Activated CD4-positive, alpha-beta memory T cell treated with anti-CD3 and anti-CD28 coated beads, Interleukin-2, amount 10 ng/mL, durations not matched to agents 7 days and 5 days (primary cell): Measurements from ENCODE around the gene IQSEC3. TPM values are rescaled to one million over a fixed set of nuclear protein-coding genes. Genes with fewer than 3 reads are reported as not detected.

Source experiments
- CTCF ChIA-PET: fragments of 350-600 bp; sonication (Branson Sonifier 250); formaldehyde crosslinking; loops from one replicate; lab custom pipeline; 2021; ENCODE audit warnings: antibody characterized with exemption, inconsistent platforms; lab: Charles Lee
- POLR2A ChIA-PET: fragments of 350-600 bp; sonication (Branson Sonifier 250); formaldehyde crosslinking; loops from one replicate; lab custom pipeline; 2021; ENCODE audit warnings: antibody characterized with exemption; lab: Charles Lee
- DNase-seq: peaks from one replicate; pipeline ENCODE4 v3.0.0-alpha.2; 2020
- H3K27ac Mint-ChIP-seq: one replicate; pipeline ENCODE4 v1.8.0; 2021; ENCODE audit warnings: mild to moderate bottlenecking, mixed read lengths
- H3K27me3 Mint-ChIP-seq: one replicate; pipeline ENCODE4 v1.8.0; 2021; ENCODE audit warnings: mixed read lengths
- H3K36me3 Mint-ChIP-seq: one replicate; pipeline ENCODE4 v1.8.0; 2021; ENCODE audit warnings: low read depth, mixed read lengths
- H3K4me1 Mint-ChIP-seq: one replicate; pipeline ENCODE4 v1.8.0; 2021; ENCODE audit warnings: mixed read lengths
- H3K4me3 Mint-ChIP-seq: one replicate; pipeline ENCODE4 v1.8.0; 2021; ENCODE audit warnings: mild to moderate bottlenecking, mixed read lengths
- H3K9me3 Mint-ChIP-seq: one replicate; pipeline ENCODE4 v1.8.0; 2021; ENCODE audit warnings: mixed read lengths
- total RNA-seq, 2 experiments: library from RNA; stranded (reverse); gene quantifications; one replicate each; pipeline ENCODE4 v1.2.3, GENCODE V29; 2021

The IQSEC3 gene
- total RNA-seq, 2 experiments from 2014 or later: 0.10 to 0.33 TPM

DNA sequence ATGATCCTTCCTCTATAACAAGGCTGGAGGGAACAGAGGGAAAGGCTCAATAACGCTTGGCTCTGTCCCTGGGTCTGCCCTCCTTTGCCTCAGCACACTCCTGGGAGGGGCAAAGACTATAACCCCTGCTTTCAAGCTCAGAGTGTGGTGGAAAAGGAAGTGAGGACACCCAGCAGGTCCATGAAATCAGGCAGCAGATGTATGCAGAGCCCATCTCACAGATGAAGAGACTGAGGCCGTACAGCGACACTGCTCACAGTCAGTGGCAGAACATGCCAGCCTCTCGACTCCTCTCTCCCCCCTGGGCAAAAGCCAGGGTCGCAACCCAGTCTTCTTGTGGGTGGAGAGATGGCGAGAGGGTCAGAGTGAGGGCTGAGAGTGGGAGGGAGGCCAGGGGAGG, 107.6 kb downstream of the IQSEC3 start:
- ChIA-PET POLR2A (no interaction called here), CTCF (no interaction called here)
- no peaks in the 10 kb centered on the region for H3K36me3 Mint-ChIP-seq
- no peak overlapping the region for H3K27ac Mint-ChIP-seq
- DNase-seq: no peak
- H3K27me3 Mint-ChIP-seq: no peaks in the 10 kb centered on the region
- H3K4me3 Mint-ChIP-seq: no peak overlapping the region
- H3K4me1 Mint-ChIP-seq: peaks cover 3% of the 10 kb centered on the region
- no peaks in the 10 kb centered on the region for H3K9me3 Mint-ChIP-seq

DNA sequence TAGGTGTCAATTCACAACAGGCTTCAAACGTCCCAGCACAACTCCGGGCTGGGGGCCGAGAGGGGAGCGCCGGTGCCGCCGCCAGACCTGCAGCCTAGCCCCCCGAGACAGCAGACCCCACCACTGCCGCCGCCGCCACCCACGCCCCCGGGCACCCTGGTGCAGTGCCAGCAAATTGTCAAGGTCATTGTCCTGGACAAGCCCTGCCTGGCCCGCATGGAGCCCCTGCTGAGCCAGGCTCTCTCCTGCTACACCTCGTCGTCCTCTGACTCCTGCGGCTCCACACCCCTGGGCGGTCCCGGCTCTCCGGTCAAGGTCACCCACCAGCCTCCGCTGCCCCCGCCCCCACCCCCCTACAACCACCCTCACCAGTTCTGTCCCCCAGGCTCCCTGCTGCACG, 108.0 kb downstream of the IQSEC3 start:
- no peaks in the 10 kb centered on the region for H3K27me3 Mint-ChIP-seq
- H3K4me3 Mint-ChIP-seq: no peak overlapping the region
- no peaks in the 10 kb centered on the region for H3K4me1 Mint-ChIP-seq
- ChIA-PET CTCF (no interaction called here), POLR2A (no interaction called here)
- no peak for DNase-seq
- no peaks in the 10 kb centered on the region for H3K36me3 Mint-ChIP-seq
- H3K9me3 Mint-ChIP-seq: no peaks in the 10 kb centered on the region
- no peak overlapping the region for H3K27ac Mint-ChIP-seq

DNA sequence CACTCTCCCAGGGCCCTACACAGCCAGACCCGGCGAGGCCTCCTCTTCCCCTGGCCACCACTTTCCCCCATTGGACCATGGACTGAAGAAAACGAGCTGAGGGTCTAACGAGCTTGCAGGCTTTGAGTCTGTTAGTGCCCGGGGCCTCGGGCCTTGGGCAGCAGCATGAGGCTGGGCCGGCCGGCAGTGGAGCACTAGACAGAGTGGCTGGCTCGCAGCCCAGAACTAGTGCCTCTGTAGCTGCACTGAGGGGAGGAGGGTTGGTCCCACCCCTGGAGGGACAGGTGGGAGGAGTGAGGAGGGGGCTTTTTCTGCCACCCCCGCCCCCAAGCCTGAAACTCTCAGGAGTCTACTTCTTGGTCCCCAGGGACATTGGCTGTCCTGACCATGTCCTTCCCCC, 108.7 kb downstream of the IQSEC3 start:
- H3K4me1 Mint-ChIP-seq: peaks cover 4% of the 10 kb centered on the region
- no peaks in the 10 kb centered on the region for H3K36me3 Mint-ChIP-seq
- no peak overlapping the region for H3K4me3 Mint-ChIP-seq
- H3K9me3 Mint-ChIP-seq: no peaks in the 10 kb centered on the region
- CTCF ChIA-PET: no interaction called here
- POLR2A ChIA-PET: no interaction called here
- H3K27ac Mint-ChIP-seq: no peak overlapping the region
- no peak for DNase-seq
- H3K27me3 Mint-ChIP-seq: no peaks in the 10 kb centered on the region

DNA sequence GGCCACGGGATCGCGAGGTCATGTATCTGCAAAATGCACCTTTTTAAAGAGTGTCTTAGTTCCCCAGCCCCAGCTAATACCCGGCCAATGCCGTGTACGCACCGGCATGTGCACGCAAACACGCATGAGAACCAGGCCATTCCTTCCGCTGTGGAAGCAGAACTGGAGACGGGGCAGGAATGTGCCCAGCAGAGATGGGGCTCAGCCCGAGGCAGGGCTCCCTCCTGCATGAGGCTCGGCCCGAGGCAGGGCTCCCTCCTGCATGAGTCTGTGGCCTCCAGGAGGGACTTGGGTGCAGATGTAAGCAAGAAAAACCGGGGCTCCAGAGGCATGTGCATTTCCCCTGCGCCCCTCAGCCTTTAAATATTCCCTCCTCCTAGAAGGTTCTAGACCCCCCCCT, 109.2 kb downstream of the IQSEC3 start:
- POLR2A ChIA-PET: no interaction called here
- CTCF ChIA-PET: no interaction called here
- H3K27ac Mint-ChIP-seq: no peak overlapping the region

DNA sequence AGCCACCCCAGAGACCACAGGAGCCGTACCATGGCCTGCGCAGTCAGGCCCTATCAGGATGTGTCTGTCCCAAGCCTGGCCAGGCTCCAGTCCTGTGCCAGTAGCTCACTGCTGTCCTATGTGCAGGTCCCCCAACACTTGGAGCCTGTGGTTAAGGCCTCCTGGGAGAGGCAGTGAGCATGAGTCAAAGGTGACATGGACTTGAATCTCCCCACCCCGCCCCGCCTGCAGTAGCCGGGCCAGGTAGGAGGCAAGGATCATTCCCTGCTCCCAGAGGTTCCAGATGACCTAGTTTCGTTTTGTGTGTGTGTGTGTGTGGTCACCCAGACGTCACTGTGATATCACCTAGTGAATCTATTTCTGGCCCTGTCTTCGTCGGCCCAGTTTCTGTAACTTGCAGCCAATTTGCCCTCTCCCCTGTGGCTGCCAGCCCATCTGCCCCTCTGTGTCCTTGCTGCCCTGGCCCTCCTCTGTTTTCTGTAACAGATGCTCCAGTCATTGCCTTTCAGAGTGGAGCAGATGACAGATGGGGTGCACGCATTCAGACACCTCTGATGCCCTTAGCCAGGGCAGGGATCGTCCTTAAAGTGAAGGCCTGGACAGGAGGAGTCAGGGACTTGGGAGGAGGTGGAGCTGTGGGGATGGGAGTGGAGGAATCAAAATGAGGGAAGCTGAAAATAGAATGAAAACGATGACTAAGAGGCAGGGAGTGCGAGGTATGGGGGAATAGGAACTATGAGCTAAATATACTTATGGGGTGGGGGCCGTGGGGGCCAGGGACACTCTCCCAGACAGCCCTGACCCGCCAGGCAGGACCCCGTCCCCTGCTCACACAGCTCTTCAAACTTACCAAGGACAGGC, 110.0 kb downstream of the IQSEC3 start:
- no peak for DNase-seq
- CTCF ChIA-PET: interaction anchor here (1.2 kb wide), 1 partner anchor 10 kb away, joined by 3 read pairs; no protein-coding TSS in a partner anchor
- H3K27ac Mint-ChIP-seq: no peak overlapping the region

More for the DNA sequence above, 109.2 kb downstream of the IQSEC3 start:
- Mint-ChIP-seq H3K36me3 (no peaks in the 10 kb centered on the region), H3K9me3 (no peaks in the 10 kb centered on the region), H3K4me1 (peaks cover 9% of the 10 kb centered on the region), H3K27me3 (no peaks in the 10 kb centered on the region), H3K4me3 (no peak overlapping the region)
- no peak for DNase-seq

DNA sequence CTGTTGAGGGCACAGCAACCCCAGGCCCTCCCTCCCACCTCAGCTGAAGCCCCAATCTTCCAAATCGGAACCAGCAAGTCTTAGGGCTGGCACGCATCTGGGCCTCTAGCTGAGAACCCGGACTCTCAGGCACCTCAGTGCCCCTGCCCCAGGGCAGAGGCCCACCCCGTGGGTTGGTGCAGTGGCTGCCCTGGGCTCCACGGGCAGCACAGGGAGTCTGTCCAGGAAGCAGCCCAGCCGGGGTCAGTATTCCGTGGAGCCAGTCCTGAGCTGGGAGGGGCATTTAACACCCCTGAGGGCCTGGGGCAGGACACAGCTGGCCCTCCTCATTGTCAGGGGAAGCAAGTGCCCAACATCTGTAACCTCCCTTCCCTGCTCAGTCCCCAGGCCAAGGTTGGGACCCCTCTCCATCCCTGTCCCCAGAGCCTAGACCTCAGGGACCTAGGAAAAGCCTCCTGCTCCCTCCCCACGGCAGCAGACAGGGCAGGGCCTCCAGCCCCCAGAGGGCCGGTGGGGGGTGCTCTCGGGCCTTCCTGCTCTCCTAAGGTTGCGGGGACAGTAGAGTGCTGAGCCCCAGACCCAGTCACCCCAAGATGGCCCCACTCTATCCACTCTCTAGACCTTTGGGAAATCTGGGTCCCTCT, 110.9 kb downstream of the IQSEC3 start:
- H3K36me3 Mint-ChIP-seq: no peaks in the 10 kb centered on the region

More for the DNA sequence above, 110.0 kb downstream of the IQSEC3 start:
- Mint-ChIP-seq H3K4me3 (no peak overlapping the region), H3K9me3 (no peaks in the 10 kb centered on the region), H3K27me3 (no peaks in the 10 kb centered on the region), H3K36me3 (no peaks in the 10 kb centered on the region), H3K4me1 (peaks cover 10% of the 10 kb centered on the region)
- POLR2A ChIA-PET: no interaction called here

DNA sequence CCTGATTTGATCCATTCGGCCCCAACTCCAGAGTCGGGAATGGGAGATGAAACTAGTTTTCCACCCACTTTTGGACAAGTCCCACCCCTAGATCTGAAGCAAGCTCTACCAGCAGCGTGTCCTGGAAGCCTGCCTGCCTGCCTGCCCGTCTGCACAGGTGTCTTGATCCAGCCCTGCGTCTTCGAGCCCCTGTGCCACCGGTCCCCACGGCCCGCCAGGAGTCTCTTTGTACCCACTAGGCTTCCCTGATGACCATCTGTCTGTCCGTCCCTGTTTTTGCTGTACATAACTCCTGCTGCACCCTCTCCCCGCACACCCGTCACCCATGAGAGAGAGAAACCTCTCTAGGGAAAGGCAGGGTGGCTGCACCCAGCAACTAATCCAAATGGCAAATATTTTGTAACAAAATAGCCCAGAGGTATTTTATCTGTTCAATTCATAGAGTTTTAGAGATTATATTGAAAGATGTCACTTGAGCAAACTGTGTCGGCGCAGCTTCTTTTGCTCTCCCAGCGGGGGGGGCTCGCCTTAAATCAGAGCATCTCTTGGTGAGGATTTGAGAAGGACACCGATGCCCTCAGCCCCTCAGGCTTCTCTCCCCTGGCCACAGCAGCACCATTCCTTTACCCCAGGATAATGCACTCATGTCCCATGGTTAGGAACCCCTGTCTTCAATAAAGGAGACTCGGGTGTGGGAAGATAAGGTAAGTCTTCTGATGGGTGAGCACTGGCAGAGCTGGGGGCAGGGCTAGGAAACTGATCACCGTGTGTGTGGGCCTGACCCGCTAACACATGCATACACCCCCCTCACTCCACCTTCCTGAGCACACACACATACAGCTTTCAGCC, 111.6 kb downstream of the IQSEC3 start:
- no peaks in the 10 kb centered on the region for H3K9me3 Mint-ChIP-seq
- H3K27me3 Mint-ChIP-seq: peaks cover 3% of the 10 kb centered on the region
- H3K4me3 Mint-ChIP-seq: no peak overlapping the region
- H3K4me1 Mint-ChIP-seq: peaks cover 10% of the 10 kb centered on the region
- H3K27ac Mint-ChIP-seq: no peak overlapping the region
- ChIA-PET CTCF (no interaction called here), POLR2A (no interaction called here)
- DNase-seq: no peak
- H3K36me3 Mint-ChIP-seq: no peaks in the 10 kb centered on the region

More for the DNA sequence above, 110.9 kb downstream of the IQSEC3 start:
- Mint-ChIP-seq H3K27me3 (no peaks in the 10 kb centered on the region), H3K27ac (no peak overlapping the region), H3K4me1 (peaks cover 10% of the 10 kb centered on the region), H3K4me3 (no peak overlapping the region), H3K9me3 (no peaks in the 10 kb centered on the region)
- POLR2A ChIA-PET: no interaction called here
- CTCF ChIA-PET: interaction anchor here (1.2 kb wide), 1 partner anchor 9 kb away, joined by 3 read pairs; no protein-coding TSS in a partner anchor
- DNase-seq: no peak

DNA sequence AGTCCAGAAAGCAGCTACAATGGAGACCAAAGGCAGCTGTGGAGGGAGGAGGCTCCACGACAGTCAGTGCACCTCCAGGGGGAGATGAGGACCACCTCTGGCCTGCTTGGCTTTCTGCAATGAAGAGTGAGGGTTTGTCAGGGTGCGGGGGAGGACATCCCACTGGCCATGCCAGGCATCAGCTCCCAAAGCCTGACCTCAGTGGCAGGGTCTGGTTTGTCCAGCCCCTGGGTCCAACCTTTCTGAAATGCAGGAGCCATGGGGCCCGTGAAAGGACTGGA, 112.2 kb downstream of the IQSEC3 start:
- H3K27me3 Mint-ChIP-seq: peaks cover 5% of the 10 kb centered on the region

DNA sequence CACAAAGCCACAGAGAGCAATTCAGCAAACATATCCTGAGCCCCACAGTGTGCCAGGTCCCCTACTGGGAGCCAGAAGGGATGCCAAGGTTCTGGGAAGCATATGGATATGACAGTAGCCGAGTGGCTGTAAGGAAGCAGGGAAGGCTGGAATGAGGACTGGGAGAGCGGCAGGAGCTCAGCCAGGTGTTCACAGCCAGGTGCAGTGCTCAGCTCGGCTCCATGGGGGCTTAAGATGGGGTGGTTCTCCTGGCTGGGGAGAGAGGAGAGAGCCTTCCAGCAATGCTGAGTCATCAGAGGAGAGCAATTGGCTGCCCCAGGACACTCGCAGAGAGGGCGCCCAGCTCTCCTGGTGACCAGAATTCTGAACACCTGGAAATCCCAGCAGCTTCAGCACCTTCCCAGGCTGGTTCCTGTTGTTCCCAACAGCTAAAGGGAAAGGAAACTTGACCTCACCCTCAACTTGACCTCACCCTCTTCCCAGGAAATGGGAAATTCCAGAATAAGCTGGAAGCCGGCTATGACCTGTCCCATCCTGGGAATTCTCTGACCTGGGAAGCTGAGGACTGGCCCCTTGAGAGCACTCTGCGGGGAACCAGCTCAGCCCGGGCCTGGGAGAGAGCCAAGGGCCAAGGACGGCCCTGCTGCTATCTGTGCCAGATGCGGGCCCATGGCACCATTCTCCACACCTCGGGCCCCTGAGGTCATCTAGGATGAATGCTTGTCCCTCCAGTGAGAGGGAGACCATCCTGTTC, 112.7 kb downstream of the IQSEC3 start:
- peaks cover 10% of the 10 kb centered on the region for H3K4me1 Mint-ChIP-seq
- POLR2A ChIA-PET: no interaction called here
- no peak overlapping the region for H3K27ac Mint-ChIP-seq

More for the DNA sequence above, 112.2 kb downstream of the IQSEC3 start:
- no peak overlapping the region for H3K4me3 Mint-ChIP-seq
- ChIA-PET POLR2A (no interaction called here), CTCF (no interaction called here)
- no peaks in the 10 kb centered on the region for H3K36me3 Mint-ChIP-seq
- H3K27ac Mint-ChIP-seq: no peak overlapping the region
- H3K9me3 Mint-ChIP-seq: no peaks in the 10 kb centered on the region
- peaks cover 10% of the 10 kb centered on the region for H3K4me1 Mint-ChIP-seq
- DNase-seq: no peak

DNA sequence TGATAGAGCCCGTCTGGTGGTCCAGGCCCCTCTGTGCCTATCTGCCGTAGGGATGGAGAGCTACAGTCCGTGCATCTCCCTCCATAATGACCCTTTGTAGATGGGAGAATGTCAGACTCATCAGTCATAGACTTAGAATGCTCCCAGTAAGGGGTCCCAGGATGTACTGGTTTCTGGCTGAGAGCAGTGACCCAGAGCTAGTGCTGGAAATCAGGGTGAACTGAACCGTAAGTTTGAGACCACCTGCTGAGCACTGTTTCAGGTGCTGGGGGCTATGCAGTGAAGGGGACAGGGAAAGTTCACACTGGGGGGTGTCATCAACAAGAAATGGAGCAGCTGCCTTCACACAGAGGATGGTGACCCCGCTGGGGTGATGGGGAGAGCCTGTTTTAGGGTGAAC, 113.3 kb downstream of the IQSEC3 start:
- Mint-ChIP-seq H3K36me3 (no peaks in the 10 kb centered on the region), H3K9me3 (no peaks in the 10 kb centered on the region), H3K4me3 (no peak overlapping the region), H3K27ac (no peak overlapping the region), H3K27me3 (peaks cover 6% of the 10 kb centered on the region), H3K4me1 (peaks cover 10% of the 10 kb centered on the region)
- no peak for DNase-seq
- ChIA-PET POLR2A (no interaction called here), CTCF (interaction anchor here (1.8 kb wide), 1 partner anchor 40 kb away, joined by 4 read pairs; no protein-coding TSS in a partner anchor)

More for the DNA sequence above, 112.7 kb downstream of the IQSEC3 start:
- DNase-seq: no peak
- no peaks in the 10 kb centered on the region for H3K36me3 Mint-ChIP-seq
- CTCF ChIA-PET: no interaction called here
- no peaks in the 10 kb centered on the region for H3K9me3 Mint-ChIP-seq
- H3K27me3 Mint-ChIP-seq: peaks cover 6% of the 10 kb centered on the region
- H3K4me3 Mint-ChIP-seq: no peak overlapping the region

DNA sequence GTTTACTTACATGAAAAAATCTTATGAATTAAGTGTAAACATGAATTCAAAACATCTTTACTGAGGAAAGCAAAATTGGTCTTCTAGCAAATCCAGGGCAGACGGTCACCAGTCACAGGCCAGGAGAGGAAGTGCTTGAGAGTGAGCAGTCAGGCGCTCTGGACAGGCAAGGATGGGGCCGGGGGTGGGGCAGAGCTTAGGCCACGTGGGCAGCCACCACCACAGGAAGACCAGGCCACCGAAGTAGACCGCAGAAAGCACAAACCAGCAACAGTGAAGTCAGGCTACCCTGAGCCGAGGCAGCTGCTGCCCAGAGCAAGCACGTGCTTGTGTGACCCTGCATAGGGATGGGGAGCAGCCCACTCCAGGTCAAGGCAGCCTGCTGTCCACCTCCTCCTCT, 113.9 kb downstream of the IQSEC3 start:
- peak; percentile 28 for DNase-seq
- ChIA-PET POLR2A (no interaction called here), CTCF (interaction anchor here (1.8 kb wide), 1 partner anchor 39 kb away, joined by 4 read pairs; no protein-coding TSS in a partner anchor)
- Mint-ChIP-seq H3K27me3 (peaks cover 6% of the 10 kb centered on the region), H3K9me3 (no peaks in the 10 kb centered on the region), H3K27ac (no peak overlapping the region), H3K4me1 (peaks cover 10% of the 10 kb centered on the region), H3K4me3 (no peak overlapping the region), H3K36me3 (no peaks in the 10 kb centered on the region)

DNA sequence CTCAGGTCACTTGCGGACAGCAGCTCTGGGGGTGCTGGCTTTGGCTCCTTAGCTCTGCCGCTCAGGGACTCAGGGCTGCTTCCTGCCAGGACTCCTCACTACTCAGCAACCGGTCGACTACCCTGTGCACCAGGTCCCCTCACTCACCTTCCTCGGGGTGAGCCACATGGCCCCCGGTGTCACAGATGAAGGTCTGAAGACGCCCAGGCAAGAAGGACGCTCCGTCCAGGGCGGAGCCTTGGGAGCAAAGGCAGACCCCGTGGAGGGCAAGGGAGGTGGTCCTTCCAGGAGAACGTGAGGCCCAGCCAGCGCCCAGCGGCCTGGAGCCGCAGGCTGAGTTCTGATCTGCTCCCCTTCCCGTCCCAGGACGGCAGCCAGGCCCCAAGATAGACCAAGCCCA, 115.4 kb downstream of the IQSEC3 start:
- CTCF ChIA-PET: interaction anchor here (1.8 kb wide), 1 partner anchor 38 kb away, joined by 4 read pairs; no protein-coding TSS in a partner anchor
- no peak overlapping the region for H3K4me3 Mint-ChIP-seq

More for the DNA sequence above, 115.4 kb downstream of the IQSEC3 start:
- Mint-ChIP-seq H3K27ac (no peak overlapping the region), H3K27me3 (peaks cover 8% of the 10 kb centered on the region), H3K9me3 (no peaks in the 10 kb centered on the region), H3K4me1 (peaks cover 10% of the 10 kb centered on the region), H3K36me3 (no peaks in the 10 kb centered on the region)
- DNase-seq: no peak
- POLR2A ChIA-PET: no interaction called here
